ENCODE results near the gene USP27X. TPM values are rescaled to one million over a fixed set of nuclear protein-coding genes. Genes with fewer than 3 reads are reported as not detected.

The USP27X gene
- polyA plus RNA-seq, 1 experiment, result 4.2 TPM

GRCh38 chrX:49856819-49857218, 22.5 kb upstream of the USP27X start:
- POLR2A ChIA-PET, result no interaction called here
- CTCF ChIA-PET, result no interaction called here
- Histone ChIP-seq H3K27ac (ENCODE audit: low read depth, low read length) (no peak overlapping the region), H3K9me3 (ENCODE audit: control insufficient read depth, insufficient read depth, low read length) (no peaks in the 10 kb centered on the region), H3K4me3 (ENCODE audit: low read depth, low read length) (no peak overlapping the region), H3K27me3 (ENCODE audit: control insufficient read depth, insufficient read depth, low read length) (no peaks in the 10 kb centered on the region)
- no peak for TF ChIP-seq CTCF (IDR thresholded peaks at IDR 0.05; ENCODE audit: low read depth, low read length)
- no peak for DNase-seq (ENCODE audit: low read depth, low spot score)

GRCh38 chrX:49858341-49858740, 20.9 kb upstream of the USP27X start:
- Histone ChIP-seq H3K27me3 (ENCODE audit: control insufficient read depth, insufficient read depth, low read length) (no peaks in the 10 kb centered on the region), H3K9me3 (ENCODE audit: control insufficient read depth, insufficient read depth, low read length) (no peaks in the 10 kb centered on the region), H3K4me3 (ENCODE audit: low read depth, low read length) (no peak overlapping the region), H3K27ac (ENCODE audit: low read depth, low read length) (no peak overlapping the region)
- POLR2A ChIA-PET, result no interaction called here
- CTCF ChIA-PET, result no interaction called here
- no peak for DNase-seq (ENCODE audit: low read depth, low spot score)
- no peak for TF ChIP-seq CTCF (IDR thresholded peaks at IDR 0.05; ENCODE audit: low read depth, low read length)

- ChIA-PET POLR2A (no interaction called here), CTCF (no interaction called here)
- Histone ChIP-seq H3K9me3 (ENCODE audit: control insufficient read depth, insufficient read depth, low read length) (no peaks in the 10 kb centered on the region), H3K27me3 (ENCODE audit: control insufficient read depth, insufficient read depth, low read length) (no peaks in the 10 kb centered on the region), H3K4me3 (ENCODE audit: low read depth, low read length) (no peak overlapping the region), H3K27ac (ENCODE audit: low read depth, low read length) (no peak overlapping the region)
- no peak for TF ChIP-seq CTCF (IDR thresholded peaks at IDR 0.05; ENCODE audit: low read depth, low read length)
- no peak for DNase-seq (ENCODE audit: low read depth, low spot score)
Observed at GRCh38 chrX:49859491-49859890, 19.8 kb upstream of the USP27X start.

- POLR2A ChIA-PET, result no interaction called here
- Histone ChIP-seq H3K27me3 (ENCODE audit: control insufficient read depth, insufficient read depth, low read length) (no peaks in the 10 kb centered on the region), H3K9me3 (ENCODE audit: control insufficient read depth, insufficient read depth, low read length) (no peaks in the 10 kb centered on the region), H3K4me3 (ENCODE audit: low read depth, low read length) (no peak overlapping the region), H3K27ac (ENCODE audit: low read depth, low read length) (no peak overlapping the region)
- no peak for TF ChIP-seq CTCF (IDR thresholded peaks at IDR 0.05; ENCODE audit: low read depth, low read length)
- no peak for DNase-seq (ENCODE audit: low read depth, low spot score)
- CTCF ChIA-PET, result no interaction called here
Observed at GRCh38 chrX:49860867-49861535, 18.3 kb upstream of the USP27X start.

GRCh38 chrX:49862093-49862492, 17.2 kb upstream of the USP27X start:
- no peaks in the 10 kb centered on the region for H3K27me3 ChIP-seq (ENCODE audit: control insufficient read depth, insufficient read depth, low read length)
- POLR2A ChIA-PET, result no interaction called here
- no peak for TF ChIP-seq CTCF (IDR thresholded peaks at IDR 0.05; ENCODE audit: low read depth, low read length)

More at GRCh38 chrX:49862093-49862492, 17.2 kb upstream of the USP27X start:
- no peaks in the 10 kb centered on the region for H3K9me3 ChIP-seq (ENCODE audit: control insufficient read depth, insufficient read depth, low read length)
- H3K4me3 ChIP-seq (ENCODE audit: low read depth, low read length), result no peak overlapping the region
- DNase-seq (ENCODE audit: low read depth, low spot score), result no peak
- CTCF ChIA-PET, result no interaction called here
- no peak overlapping the region for H3K27ac ChIP-seq (ENCODE audit: low read depth, low read length)
